Gastrocnemius medialis (tissue), 4 donors: ENCODE measurements around the gene SELENOT.

Source experiments
- POLR2A ChIP-seq, 2 donors: fragments of 450-650 bp; IDR thresholded peaks; one replicate each; pipeline ENCODE4 v1.6.1; 2017; ENCODE audit warnings: antibody characterized with exemption in 2 of 2, mild to moderate bottlenecking in 2 of 2, moderate library complexity in 2 of 2
- TF ChIP-seq, protein P1 (sequence below), 5 experiments: fragments of 450-650 bp in 3 of 5; fragments of 200-600 bp in 2 of 5; sonication (generic) in 2 of 5; IDR thresholded peaks in 4 of 5; conservative IDR thresholded peaks in 1 of 5; 1 replicate in 4 of 5; 2 replicates in 1 of 5; pipeline ENCODE4 v1.5.1; 2016 to 2019; ENCODE audit warnings: antibody characterized with exemption in 5 of 5, mild to moderate bottlenecking in 3 of 5, moderate library complexity in 3 of 5

DNA sequence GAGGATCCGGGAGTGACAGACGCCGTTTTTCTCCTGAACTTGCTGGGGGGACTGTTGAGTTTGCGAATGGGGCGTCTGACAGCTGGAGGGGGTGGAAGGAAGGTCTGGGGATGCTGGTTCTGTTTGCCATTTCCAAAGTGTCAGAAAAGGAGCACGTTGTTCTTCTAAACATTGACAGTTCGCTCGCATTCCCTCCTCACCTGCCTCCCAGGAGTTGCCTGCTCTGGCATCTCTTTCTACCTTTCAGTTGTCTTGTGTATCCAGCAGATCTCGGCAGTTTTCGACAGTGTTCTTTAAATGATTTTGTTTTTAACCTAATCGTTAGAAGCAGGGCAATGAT, 829 bp downstream of the SELENOT start:
- TF ChIP-seq, protein P1, sequence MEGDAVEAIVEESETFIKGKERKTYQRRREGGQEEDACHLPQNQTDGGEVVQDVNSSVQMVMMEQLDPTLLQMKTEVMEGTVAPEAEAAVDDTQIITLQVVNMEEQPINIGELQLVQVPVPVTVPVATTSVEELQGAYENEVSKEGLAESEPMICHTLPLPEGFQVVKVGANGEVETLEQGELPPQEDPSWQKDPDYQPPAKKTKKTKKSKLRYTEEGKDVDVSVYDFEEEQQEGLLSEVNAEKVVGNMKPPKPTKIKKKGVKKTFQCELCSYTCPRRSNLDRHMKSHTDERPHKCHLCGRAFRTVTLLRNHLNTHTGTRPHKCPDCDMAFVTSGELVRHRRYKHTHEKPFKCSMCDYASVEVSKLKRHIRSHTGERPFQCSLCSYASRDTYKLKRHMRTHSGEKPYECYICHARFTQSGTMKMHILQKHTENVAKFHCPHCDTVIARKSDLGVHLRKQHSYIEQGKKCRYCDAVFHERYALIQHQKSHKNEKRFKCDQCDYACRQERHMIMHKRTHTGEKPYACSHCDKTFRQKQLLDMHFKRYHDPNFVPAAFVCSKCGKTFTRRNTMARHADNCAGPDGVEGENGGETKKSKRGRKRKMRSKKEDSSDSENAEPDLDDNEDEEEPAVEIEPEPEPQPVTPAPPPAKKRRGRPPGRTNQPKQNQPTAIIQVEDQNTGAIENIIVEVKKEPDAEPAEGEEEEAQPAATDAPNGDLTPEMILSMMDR (IDR thresholded peaks at IDR 0.05 in 4 of 5, conservative IDR thresholded peaks at IDR 0.05 in 1 of 5) = no peak
- TF ChIP-seq POLR2A (IDR thresholded peaks at IDR 0.05) = no peak
